ENCODE measurements around the gene ITFG2.
A peak's percentile ranks its signal among the peaks of the same experiment; 100 is the strongest.

The ITFG2 gene

DNA sequence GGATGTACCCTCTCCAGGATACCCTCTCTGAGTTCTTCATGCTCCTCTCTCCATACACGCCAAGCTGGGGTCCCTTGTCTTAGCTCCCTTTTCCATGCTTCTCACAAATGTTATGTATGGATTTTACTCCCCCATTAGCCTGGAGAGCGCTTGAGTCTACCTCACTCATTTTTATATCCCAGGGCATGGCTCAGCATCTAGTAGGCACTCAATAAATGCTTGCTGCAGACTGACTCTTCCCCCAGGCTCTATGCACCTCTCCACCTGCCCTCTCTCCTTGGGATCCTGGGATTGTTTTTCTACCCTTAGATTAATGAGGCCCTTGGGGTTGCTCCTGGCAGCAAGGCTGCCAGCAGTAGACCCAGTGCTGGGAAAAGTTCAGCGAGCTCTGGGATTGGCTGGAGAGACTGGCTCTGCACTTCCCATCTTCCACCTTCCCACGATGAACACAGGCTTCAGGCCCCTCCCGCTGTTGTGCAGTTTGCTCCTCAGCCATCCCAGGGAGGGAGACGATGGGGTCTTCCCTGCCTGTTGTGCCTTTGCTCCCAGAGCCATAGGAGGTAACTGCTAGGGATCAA, 20.2 kb downstream of the ITFG2 start:
- DNase-seq (ENCODE audit: low read depth), result no peak

DNA sequence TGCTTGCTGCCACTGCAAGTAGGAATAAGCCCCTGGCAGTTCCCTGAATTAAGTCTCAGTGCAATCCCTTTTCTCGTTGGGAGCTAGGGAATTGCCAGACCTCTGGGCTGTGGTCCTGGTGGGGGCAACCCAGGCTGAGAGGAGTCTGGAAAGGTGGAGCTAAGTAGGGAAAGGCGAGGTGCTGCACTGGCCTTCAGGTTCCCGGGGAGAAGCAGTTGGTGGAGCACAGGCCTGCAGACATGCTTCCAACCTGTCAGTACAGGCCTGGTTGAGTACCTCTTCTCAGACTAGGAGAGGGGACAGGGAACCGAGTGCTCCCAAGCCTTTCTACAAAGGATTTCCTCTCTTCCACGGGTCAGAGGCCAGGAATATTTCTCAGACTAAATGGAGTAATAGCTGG, 20.9 kb downstream of the ITFG2 start:
- no peak for DNase-seq (ENCODE audit: low read depth)

DNA sequence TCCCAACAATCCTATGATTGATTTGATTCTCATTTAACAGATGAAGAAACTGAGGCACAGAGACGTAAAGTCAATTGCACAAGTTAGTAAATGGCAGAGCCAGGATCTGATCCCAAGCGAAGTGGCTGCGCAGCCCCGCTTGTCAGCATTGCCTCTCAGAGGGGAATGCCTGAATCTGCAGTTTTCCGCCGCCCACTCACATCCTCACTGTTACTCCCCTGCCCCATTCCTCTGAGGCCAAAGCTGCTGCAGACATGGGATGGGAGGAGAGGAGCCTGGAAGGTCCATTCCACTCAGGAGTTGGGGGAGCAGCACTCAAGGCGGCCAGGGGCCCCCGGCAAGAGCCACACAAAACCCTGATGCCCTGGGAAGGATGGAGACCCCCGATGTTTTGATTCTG, 21.3 kb downstream of the ITFG2 start:
- no peak for DNase-seq (ENCODE audit: low read depth)

DNA sequence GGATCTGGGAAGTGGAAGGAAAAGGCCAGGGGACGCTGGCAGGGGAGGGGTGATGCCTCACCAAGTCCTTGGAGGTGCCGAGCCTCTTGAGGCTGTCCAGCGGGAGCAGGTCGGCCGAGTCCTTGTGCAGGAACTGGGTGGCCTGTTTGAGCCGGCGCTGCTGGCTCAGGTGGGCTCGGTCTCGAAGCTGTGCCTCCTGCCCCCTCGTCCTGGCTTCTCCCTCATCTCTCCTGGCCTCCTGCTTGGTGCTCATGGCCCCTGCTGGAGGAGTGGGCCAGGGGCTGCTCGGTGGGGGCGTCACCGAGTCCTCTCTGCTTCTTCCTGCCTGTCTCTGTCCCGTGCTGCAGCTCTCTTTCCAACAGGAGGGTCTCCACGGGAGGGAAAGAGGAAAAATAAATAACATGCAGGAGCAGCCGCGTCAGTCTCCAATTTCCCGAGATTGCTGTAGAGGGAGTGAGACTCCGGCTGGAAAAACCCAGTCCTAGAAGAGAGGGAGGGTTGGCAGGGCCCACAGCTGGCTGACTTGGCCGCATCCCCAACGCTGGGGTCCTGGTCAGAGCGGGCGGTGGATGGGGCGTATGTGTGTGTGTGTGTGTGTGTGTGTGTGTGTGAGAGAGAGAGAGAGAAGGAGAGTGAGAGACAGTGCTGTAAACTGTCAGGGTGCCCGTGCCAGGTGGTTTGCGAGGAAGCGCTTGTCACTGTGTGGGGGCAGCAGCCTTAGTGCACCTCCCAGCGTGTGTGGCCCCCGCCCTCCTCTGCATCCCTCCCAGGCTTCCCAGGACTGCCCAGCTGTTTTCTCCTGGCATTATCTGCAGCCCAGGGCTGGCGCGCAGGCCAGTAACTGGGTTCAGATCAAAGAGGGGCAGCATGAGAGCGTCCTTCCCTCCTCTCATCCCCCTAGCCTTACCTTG, 22.4 kb downstream of the ITFG2 start, which contains the start of gene NRIP2:
NRIP2 (minus strand) TSS at position 455 of the 911 bp plus-strand sequence; CDS start at position 403, 52 bp downstream.
- DNase-seq (ENCODE audit: low read depth), result peak; percentile 33

DNA sequence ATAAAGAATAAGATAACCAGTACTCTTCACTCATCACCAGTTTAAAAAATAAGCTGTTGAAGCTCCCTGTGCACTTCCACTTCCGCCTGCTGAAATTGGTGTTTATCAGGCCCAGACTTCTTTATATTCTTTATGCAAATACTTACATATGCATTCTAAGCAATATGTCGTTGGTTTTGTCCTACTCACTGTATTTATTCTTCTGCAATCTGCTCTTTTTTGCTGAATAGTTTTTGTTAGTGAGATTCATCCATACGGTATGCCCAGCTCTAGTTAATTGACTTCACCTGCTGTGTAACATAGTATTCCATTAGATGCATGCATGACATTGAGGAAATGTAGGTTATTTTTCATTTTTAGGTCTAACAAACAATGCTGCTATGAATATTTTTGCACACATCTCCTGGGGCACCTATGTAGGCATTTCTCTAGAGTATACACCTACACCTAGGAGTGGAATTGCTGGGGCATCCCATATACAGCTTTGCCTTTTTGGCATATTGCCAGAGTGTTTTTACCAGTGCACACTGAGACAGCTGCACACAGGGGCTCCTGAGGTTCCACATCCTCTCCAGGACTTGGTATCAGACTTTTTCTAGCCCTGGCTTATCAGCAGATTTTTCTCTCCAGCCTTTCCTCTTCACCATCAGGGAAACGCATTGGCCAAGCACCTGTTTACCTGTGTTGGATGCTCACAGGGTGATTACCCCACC, 23.4 kb downstream of the ITFG2 start:
- DNase-seq (ENCODE audit: low read depth), result no peak

DNA sequence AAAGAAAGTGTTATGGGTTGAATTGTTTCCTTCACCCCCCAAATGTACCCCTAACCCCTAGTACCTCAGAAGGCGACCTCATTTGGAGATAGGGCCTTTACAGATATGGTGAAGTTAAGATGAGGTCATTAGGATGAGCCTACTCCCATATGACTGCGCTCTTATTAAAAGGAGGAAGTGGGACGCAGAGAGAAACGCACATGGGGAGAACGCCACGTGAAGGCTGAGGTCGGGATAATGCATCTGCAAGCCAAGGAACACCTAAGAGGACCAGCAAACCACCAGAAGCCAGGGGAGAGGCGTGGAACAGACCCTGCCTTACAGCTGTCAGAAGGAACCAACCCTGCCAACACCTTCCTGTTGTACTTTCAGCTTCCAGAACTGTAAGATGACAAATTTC, 24.1 kb downstream of the ITFG2 start:
- DNase-seq (ENCODE audit: low read depth), result no peak

DNA sequence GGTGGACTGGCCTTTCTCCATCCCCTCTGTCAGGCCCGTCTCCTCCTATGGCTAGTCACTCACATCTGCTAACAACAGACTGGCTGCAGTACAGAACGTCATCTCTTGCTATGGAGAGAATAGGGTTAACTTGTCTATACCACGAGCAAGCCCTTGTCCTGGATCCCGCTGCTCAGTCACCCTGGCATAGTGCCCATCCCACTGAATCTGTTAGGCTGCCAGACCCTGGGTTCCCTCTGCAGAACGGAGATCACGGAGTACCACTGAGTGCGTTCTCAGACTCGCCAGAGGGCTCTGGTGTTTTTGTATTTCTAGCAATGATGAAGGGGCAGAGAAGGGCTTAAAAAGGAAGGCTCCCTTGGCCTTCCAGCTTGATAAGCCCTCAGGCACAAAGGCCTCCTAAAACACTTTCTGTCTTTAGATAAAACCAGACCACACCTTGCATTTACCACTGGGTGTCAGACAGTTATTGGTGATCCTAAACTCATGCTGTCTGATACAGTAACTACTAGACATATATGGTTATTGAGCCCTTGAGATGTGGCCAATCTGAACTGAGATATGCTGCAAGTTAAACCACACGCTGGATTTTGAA, 28.7 kb downstream of the ITFG2 start:
- no peak for DNase-seq (ENCODE audit: low read depth)

DNA sequence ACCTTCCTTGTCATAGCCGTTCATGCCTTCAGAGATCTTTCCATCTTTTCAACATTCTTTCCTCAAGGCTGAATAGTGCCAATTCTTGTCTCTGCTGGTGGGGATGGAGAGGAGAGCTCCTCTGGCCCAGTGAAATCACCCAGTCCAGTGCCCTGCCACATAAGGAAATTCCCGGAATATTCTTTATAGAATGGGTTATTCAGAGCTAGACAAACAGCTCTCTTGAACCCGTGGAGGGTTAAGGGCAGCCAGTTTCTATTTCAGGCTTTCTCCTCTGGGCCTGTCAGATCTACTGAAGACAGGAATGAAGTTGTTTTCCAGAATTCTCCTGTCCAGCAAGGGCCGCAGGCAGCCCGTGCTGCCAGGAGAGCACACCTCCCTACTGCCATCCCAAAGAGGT, 30.5 kb downstream of the ITFG2 start:
- no peak for DNase-seq (ENCODE audit: low read depth)

DNA sequence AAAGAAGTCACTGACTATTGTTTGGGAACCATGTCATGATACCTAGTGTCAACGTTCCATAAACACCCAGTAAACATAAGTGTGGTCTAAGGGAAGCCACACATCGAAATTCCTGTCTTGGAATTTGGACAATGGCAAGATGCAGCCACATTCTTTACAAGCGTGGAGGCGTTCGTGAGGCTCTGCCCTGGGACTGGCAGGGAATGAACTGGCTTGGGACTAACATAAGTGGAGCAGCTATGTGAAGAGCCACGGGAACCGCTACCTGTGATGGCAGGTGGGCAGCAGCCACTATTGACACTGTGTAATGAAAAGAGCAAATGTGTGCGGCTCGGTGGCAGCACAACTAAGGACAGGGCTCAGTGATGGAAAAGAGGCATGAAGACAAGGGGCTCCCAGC, 32.3 kb downstream of the ITFG2 start:
- no peak for DNase-seq (ENCODE audit: low read depth)

DNA sequence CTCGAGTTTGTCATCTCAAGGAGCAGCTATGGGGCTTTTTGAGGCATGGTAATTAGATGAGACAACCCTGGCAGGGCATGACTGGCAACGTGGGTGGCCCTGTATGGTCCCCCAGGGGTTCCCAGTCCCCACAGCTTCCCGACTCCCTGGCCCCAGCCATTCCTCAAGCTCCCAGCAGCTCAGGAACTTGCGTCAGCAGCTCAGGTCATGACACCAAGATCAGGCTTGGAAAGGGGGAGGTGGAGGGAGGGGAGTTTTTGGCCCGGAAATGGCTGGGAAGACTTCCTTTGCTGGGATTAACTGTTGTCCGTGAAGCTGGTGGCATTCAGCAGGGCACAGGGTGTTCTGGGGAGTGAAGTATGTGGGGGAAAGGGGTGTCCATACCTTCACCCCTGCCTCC, 32.8 kb downstream of the ITFG2 start:
- DNase-seq (ENCODE audit: low read depth), result peak; percentile 47

DNA sequence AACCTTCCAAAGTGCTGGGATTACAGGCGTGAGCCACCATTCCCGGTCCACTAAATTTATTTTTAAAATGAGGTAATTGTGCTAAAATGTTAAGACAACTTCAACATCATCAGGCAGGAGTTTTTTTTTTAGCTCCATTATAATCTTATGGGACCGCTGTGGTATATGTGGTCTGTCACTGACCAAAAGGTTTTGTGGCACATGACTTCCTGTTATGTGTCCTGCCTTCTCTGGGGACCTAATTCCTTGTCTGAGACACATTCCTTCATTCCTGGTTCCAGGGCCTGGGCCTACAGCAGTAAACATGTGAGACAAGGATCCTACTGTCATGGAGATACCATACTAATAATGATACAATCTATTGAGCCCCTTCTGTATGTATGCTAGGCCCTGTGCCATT, 39.5 kb downstream of the ITFG2 start:
- no peak for DNase-seq (ENCODE audit: low read depth)

DNA sequence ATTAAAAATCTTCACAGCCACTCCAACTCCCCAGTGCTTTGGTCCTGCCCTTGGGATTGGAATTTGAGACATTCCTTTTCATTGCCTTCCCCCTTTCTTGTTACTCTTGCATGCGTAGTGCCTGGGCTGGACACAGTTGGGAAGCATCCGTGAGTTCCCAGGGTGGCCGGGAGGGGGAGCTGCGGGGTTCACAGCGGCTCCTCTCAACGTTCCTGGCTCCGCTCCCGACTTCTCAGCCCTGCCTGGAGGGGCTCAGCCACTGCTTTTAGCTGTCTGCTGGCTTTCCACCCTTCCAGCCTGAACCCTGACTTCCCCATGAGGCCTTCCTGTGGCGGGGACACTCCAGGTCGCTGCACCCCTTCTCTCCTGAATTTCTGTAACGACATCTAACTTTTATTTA, 41.2 kb downstream of the ITFG2 start:
- DNase-seq (ENCODE audit: low read depth), result peak; percentile 68

DNA sequence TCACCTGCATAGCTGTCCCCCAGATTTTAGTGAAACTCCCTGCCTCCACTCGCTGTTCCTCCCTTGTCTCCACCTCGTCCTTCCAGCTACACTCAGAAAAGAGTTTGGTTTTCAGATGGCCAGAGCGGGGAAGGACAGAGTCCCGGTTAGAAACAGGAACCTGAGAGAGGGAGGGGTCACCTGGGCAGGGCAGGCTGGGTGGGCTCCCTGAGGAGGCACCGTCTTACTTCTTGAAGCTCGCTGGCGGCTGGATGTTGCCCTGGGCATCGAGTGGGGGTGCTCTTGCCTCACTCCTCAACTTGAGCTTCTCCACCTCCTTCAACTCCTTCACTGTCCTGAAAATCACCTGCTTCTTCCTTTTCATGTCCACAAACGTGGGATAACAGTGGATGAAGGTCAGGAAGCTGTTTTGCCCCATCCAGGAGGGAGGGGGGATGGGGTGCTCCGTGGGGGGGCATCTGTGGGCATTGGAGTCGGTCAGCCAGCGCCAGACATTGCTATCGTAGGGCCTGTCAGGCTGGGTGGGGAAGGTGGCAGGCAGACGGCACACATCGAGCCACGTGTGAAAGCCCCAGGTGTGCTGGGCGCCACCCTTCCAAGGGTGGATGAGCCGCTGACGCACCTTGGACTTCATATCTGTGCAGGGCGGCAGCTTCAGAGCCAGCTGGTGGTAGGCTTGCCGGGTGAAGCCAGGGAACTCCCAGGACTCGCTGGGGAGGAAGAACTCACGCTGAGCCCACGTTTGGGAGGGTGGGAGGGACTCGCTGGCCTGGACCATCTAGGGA, 42.4 kb downstream of the ITFG2 start:
- DNase-seq (ENCODE audit: low read depth), result no peak

DNA sequence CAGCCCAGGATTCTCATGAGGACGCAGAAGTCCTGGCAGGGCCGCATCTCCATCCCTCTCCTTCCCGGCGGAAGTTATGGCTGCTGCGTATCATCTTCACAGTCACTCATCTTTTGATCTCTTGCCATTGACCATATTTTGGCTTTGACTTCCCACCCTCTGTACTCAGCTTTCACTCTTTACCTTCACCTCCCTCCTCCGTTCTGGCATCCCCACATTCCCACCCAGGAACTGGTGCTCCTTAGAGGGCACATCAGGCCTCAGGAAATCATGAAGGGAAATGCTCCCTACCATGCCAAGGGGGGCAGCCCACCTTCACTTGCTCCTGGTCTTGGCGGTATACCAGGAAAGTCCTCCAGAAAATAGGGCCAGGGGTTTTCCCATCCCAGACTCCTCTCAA, 43.1 kb downstream of the ITFG2 start:
- DNase-seq (ENCODE audit: low read depth), result no peak

DNA sequence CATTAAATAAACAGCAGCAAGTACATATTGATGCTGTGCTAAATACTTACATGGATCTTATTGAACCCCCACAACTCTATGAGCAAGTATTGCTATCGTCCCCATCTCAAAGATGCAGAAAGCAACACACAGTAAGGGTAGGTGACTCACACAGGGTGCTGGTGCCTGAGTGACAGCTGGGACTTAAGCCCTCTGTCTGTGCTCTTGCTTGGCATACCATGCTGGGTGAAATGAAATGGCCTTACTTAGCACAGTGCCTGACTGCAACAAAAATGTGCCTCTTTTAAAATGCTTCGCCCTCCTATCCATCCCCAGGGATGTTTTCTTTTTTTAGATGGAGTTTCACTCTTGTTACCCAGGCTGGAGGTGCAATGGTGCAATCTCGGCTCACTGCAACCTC, 43.6 kb downstream of the ITFG2 start:
- DNase-seq (ENCODE audit: low read depth), result no peak

DNA sequence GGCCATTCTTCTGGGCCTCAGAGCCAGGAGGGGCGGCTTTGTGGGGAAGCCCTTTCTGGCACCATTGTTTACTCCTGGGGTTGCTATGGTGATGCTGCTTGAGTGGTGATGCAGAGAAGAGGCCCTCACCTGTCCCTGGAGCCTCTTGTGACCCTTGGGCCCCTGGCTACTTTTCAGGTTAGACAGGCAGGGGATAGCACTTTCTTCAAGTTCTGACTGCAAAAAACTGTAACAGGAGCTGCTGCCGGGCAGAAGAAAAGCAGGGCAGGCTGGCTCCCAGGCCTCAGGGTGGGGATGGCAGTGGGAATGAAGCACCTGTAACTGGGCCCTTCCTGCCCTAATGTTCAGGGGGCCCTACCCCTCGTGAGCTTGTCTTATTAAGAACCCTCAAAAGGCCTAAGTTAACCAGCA, 44.6 kb downstream of the ITFG2 start, which contains the start of gene TEX52:
TEX52 (minus strand) TSS at position 19 of the 411 bp plus-strand sequence; CDS start at position 6, 13 bp downstream.
- no peak for DNase-seq (ENCODE audit: low read depth)

DNA sequence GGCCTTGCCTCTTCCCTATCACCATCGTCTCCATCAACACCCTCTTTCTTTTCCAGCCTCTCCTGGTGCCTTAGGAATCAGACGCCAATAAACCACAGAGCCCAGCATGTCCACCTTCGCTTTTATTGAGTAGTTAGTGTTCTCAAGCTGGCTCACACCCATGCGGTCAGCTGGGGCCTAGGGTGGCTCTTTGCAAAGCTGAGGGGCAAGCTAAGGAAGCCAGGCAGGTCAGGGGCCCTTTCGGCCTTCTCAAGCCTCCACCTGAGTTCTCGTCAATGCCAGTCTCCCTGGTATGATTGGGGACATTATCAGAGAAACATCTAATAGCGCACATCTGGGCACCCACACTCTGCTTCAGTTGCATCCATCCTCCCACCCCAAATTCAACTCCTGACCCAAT, 45.1 kb downstream of the ITFG2 start:
- no peak for DNase-seq (ENCODE audit: low read depth)

DNA sequence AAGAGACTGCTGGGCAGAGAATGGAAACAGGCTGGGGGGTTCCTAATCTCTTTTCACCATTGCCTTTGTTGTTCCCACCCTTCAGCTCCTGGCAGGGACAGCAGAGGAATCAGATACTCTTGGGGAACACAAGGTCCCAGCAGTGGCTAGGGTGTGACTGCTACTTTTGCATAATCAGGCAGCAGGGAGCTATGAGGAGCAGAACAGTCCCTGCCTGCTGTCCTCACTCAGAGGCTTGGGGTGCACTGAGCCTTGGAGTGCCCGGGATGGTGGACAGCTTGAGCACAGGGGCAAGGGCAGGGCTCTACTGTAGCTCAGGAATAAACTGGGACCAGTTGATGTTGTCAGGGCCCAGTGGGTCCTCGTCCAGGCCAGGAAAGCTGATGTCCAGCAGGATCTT, 45.9 kb downstream of the ITFG2 start:
- no peak for DNase-seq (ENCODE audit: low read depth)

DNA sequence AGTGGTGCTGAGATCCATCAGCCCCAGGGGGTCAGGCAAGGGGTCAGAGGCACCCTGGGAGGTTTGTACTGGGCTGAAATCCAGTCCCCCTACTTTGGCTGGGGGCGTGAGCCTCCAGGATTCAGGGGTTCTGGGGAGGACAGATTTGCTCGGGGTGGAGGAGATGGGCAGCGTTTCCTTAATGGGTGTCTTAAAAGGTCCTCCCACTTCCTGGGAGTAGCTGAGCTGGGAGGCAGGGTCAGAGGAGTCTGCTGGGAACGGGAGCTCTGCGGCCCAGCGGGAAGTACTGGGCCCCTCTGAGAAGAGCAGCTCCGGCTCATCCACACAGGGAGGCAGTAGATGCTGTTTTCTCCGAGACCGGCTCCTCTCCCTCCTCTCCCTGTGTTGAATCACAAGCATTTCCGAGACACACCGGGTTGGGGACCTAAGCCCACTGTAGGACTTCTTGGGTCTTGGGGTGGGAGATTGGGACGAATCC, 46.5 kb downstream of the ITFG2 start:
- no peak for DNase-seq (ENCODE audit: low read depth)

DNA sequence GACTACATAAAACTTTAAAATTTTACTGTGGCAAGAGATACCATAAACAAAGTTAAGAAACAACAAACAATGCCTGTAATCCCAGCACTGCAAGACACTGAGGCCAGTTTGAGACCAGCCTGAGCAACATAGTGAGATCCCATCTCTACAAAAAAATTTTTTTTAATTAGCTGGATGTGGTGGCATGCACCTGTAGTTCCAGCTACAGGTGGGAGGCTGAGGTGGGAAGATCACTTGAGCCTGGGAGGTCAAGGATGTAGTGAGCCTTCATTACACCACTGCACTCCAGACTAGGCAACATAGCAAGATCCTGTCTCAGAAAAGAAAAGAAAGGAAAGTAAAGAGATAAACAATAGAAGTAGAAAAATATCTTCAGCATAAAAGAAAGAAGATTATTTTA, 47.7 kb downstream of the ITFG2 start:
- no peak for DNase-seq (ENCODE audit: low read depth)

DNA sequence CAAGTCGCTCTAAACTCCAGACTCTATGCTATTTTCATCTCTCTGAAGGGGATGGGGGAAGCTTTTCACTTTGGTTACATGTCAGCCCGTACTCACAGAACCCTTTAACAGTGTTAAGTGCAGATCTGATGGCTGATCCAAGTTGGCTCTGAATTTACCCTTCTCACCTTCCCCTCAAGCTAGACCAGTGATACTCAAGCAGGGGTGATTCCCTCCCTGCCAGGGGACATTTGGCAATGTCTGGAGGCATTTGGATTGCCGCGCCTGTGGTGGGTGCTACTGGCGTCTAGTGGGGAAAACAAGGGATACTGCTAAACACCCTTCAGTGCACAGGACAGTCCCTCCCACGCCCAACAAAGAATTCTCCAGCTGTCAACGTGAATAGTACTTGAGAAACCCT, 50.4 kb downstream of the ITFG2 start:
- no peak for DNase-seq (ENCODE audit: low read depth)
